HG02798 (cell line): ENCODE data around the gene ELOVL6.
"Not testable (repeated sequence)": the region's sequence is repeated elsewhere in the genome, so short reads cannot be mapped to it uniquely, and the experiment has no call there.

Experiments
- ATAC-seq: cut with Tn5 transposase; IDR thresholded peaks from one replicate; pipeline ENCODE4 v1.9.1; 2021; ENCODE audit warnings: mild to moderate bottlenecking; ENCODE audit not compliant: unreplicated experiment, poor library complexity

Gene ELOVL6

GRCh38 chr4:110197529-110198042, 829 bp downstream of the ELOVL6 start:
- no peak for ATAC-seq

DNA sequence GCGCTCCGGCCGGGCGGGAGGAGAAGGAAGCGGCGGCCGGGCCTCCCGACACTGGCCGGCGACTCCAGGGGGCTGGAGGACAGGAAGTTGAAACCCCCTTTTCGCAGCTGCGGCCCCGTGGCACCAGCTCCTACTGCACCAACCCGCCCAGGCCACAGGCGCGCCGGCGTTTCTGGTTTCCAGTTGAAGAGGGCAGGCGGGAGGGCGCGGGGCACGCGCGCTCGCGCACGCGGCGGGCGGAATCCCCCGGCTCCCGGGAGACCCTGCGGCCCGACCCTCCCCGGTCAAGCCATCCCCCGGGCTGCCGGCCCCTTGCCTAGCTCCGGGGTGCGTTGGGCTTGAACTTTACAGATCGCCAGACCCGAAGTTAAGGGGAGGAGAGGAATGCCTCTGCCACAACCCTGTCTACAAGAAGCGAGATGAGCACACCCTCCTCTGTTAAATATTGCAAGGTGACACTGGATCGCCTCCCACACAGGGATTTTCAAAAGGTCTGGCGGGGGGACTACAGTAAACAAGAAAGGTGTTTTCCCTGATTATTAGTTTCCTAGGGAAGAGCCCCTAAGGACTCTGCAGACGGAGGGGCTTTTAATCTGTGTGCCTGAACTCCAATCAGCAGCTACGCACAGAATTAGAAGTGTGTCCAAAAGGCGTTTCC, 1.4 kb downstream of the ELOVL6 start:
- peak; percentile 31 for ATAC-seq

GRCh38 chr4:110196206-110196870, 2.1 kb downstream of the ELOVL6 start:
- peak; percentile 31 for ATAC-seq

GRCh38 chr4:110195561-110196205, 2.7 kb downstream of the ELOVL6 start:
- peak; percentile 1 for ATAC-seq

DNA sequence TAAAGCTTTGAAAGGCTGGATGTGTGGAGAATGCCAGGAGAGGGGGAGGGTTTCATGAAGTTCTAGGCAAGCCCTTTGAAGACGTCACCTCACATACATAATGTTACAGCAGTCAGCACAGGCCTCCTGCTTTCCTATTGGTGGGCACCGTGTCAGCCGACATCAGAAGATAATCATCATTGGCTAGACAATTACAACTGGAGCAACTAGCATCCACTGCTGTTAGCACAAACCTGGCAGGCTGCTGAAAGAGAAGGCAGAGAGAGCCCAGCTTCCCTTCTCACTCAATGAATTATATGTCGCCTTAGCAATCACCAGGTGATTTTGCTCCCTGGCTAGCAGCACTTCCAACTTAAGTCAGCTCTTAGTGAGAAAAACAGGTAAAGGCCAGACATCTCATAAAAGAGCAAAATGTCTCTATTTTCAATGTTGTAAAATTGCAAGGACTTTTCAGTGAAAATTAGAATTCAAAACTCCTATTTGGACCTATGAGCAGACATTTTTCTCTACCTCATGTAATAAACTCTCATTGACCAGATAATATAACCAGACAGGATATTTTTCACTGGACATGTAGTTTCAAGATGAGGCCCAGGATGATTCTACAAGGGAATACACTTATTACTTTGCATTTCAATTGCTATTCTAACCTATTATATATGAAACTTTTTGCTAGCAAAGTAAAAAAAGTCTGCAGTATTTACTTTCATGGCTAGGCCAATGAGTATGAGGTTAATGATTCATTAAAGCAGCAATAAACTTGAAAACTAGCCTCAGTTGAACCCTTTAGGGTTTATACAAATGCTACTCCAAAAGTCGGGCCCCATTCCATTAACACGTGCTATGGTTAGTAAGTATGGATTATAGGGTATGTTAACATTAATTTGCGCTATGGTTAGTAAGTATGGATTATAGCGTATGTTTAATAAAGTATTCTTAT, 4.3 kb downstream of the ELOVL6 start:
- peak; percentile 89 for ATAC-seq

DNA sequence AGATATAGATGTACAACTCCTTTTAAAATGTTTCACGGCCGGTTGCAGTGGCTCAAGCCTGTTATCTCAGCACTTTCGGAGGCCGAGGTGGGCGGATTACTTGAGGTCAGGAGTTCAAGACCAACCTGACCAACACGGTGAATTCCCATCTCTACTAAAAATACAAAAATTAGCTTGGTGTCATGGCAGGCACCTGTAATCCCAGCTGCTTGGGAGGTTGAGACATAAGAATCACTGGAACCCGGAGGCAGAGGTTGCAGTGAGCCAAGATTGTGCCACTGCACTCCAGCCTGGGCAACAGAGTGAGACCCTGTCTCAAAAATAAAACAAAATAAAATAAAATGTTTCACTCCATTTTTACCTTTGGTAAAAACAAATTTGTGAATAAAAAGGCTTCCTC, 5.1 kb downstream of the ELOVL6 start:
- ATAC-seq = not testable (repeated sequence)

DNA sequence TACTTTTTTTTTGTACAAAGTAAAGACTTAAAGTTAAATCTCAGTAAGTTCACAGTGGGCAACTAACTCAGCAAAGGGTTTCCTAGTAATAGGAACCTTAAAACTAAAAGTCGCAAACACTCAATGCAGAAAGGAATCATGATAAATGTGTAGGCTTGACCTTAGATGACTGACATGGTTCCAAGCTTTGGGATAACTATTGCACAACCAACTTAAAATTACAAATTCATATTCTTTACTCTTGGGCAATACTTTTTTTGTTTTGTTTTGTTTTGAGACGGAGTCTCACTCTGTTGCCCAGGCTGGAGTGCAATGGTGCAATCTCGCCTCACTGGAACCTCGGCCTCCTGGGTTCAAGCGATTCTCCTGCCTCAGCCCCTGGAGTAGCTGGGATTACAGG, 8.2 kb downstream of the ELOVL6 start:
- no peak for ATAC-seq

- peak; percentile 44 for ATAC-seq
These were observed 10.3 kb downstream of the ELOVL6 start for GRCh38 chr4:110188113-110188512.

DNA sequence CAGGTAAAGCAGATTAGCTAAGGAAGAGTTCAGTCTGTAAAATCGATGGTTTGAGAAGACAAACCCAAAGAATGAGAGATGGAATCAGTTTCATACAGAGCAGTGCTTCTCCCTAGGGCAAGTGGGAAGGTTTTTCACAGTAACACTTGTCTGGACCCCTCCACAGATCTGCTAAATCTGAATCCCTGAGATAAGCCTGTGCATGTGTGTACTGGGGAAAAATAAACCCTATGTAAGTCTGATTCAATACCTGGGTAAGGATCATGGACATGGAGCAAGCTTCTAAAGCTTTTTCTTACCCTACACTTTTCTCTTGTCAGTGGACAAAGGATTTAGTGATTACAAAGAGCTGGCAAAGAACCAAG, 13.6 kb downstream of the ELOVL6 start:
- ATAC-seq = no peak

- no peak for ATAC-seq
These were observed 14.2 kb downstream of the ELOVL6 start for GRCh38 chr4:110184140-110184790.

GRCh38 chr4:110183643-110184042, 14.8 kb downstream of the ELOVL6 start:
- ATAC-seq = no peak

DNA sequence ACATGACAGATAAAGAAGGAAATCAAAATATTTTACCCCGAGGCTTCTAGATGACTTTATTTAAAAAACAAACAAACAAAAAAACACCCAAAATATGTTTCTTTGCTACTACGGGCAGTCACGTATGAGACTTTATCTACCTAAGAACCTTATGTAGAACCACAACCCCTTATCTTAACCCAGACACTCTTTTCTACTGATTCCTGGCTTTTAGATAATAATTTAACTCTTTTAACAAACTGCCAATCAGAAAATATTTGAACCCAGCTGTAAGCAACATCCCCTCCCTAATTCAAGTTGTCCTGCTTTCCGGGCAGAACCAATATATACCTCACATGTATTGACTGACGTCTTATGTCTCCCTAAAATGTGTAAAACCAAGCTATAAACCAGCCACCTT, 15.4 kb downstream of the ELOVL6 start:
- no peak for ATAC-seq

- ATAC-seq = no peak
These were observed 16.5 kb downstream of the ELOVL6 start for GRCh38 chr4:110181890-110182289.

GRCh38 chr4:110175634-110176033, 22.8 kb downstream of the ELOVL6 start:
- ATAC-seq = no peak

- no peak for ATAC-seq
These were observed 25.4 kb downstream of the ELOVL6 start for GRCh38 chr4:110172972-110173371.

GRCh38 chr4:110171971-110172370, 26.4 kb downstream of the ELOVL6 start:
- ATAC-seq = no peak

GRCh38 chr4:110170861-110171260, 27.6 kb downstream of the ELOVL6 start:
- ATAC-seq = no peak

- no peak for ATAC-seq
These were observed 32.8 kb downstream of the ELOVL6 start for GRCh38 chr4:110165382-110166286.

- no peak for ATAC-seq
These were observed 33.6 kb downstream of the ELOVL6 start for GRCh38 chr4:110164856-110165255.
